ENCODE results near the gene SAPCD1.
A peak's percentile ranks its signal among the peaks of the same experiment; 100 is the strongest.

SAPCD1 gene

GRCh38 chr6:31762356-31762755 lies at the start of gene SAPCD1:
SAPCD1 (plus strand) TSS chr6:31762656; CDS start chr6:31763055, 399 bp downstream.
- no peak for DNase-seq

- DNase-seq, result no peak
Measured at GRCh38 chr6:31713465-31713864, 49.0 kb upstream of the SAPCD1 start.

- DNase-seq, result no peak
Measured at GRCh38 chr6:31713991-31714684, 48.3 kb upstream of the SAPCD1 start.

GRCh38 chr6:31715022-31715958 lies 47.2 kb upstream of the SAPCD1 start, which contains the start of gene LY6G6D:
LY6G6D (plus strand) TSS chr6:31715348; CDS start chr6:31715356, 8 bp downstream.
- no peak for DNase-seq

- peak; percentile 55 for DNase-seq
Measured at GRCh38 chr6:31717499-31718222, 44.8 kb upstream of the SAPCD1 start.

GRCh38 chr6:31718265-31718664 lies 44.2 kb upstream of the SAPCD1 start:
- DNase-seq, result no peak

GRCh38 chr6:31719001-31719400 lies 43.5 kb upstream of the SAPCD1 start:
- no peak for DNase-seq

GRCh38 chr6:31720196-31720770 lies 42.2 kb upstream of the SAPCD1 start:
- DNase-seq, result no peak

GRCh38 chr6:31721351-31722020 lies 41.0 kb upstream of the SAPCD1 start, which contains the start of gene LY6G6C:
LY6G6C (minus strand) TSS chr6:31721746; CDS start chr6:31721679, 67 bp downstream.
- DNase-seq, result no peak

- DNase-seq, result no peak
Measured at GRCh38 chr6:31722173-31722572, 40.3 kb upstream of the SAPCD1 start.

GRCh38 chr6:31723245-31723979 lies 39.0 kb upstream of the SAPCD1 start, which contains the start of gene MPIG6B:
MPIG6B (plus strand) TSS chr6:31723373; CDS start chr6:31723384, 11 bp downstream.
- peak; percentile 71 for DNase-seq

- DNase-seq, result no peak
Measured at GRCh38 chr6:31723980-31724691, 38.3 kb upstream of the SAPCD1 start.

- no peak for DNase-seq
Measured at GRCh38 chr6:31725502-31726350, 36.7 kb upstream of the SAPCD1 start.

GRCh38 chr6:31727034-31727716 lies 35.3 kb upstream of the SAPCD1 start:
- no peak for DNase-seq

GRCh38 chr6:31727717-31728671 lies 34.5 kb upstream of the SAPCD1 start:
- no peak for DNase-seq

GRCh38 chr6:31728767-31729514 lies 33.5 kb upstream of the SAPCD1 start, which contains the start of gene DDAH2:
DDAH2 (minus strand) TSS chr6:31729299; CDS start chr6:31729161, 138 bp downstream.
- DNase-seq, result no peak

GRCh38 chr6:31729515-31729978 lies 32.9 kb upstream of the SAPCD1 start:
- peak; percentile 78 for DNase-seq
